Measurements from ENCODE around the gene FAM219A. TPM values are rescaled to one million over a fixed set of nuclear protein-coding genes. Genes with fewer than 3 reads are reported as not detected.
A peak's percentile ranks its signal among the peaks of the same experiment; 100 is the strongest.

Gene FAM219A
- total RNA-seq, 1 experiment from 2014 or later = 38.6 TPM

DNA sequence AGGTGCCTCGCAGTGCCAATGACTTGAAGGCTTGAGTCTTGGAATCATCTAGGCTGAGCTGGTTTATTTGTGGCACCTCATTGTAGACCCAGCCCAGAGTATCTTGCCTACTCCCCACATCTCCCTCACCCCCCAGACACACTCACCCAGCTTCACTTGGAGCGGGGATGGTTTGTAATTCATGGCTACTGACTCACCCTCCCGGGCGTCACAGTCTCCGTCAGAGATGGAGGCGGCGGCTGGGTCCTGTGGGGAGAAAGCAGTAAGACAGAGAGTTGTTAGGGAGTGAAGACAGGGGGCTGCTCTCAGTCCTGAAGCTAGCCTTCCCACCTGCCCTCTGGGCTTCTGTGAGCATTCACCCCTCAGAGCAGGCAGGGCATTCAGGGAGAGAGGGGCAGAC is 52.7 kb downstream of the FAM219A start:
- no TSS peak for BruUV-seq (replicated peaks)
- no peaks in the 10 kb centered on the region for H3K27me3 ChIP-seq (ENCODE audit: control insufficient read depth, insufficient read depth, low read length)
- POLR2A ChIA-PET = no interaction called here
- no peak overlapping the region for H3K4me3 ChIP-seq (ENCODE audit: low read depth in 2 of 2, low read length in 2 of 2)
- no peaks in the 10 kb centered on the region for H3K9me3 ChIP-seq (ENCODE audit: control insufficient read depth, insufficient read depth, low read depth, low read length)
- H3K36me3 ChIP-seq (ENCODE audit: control insufficient read depth, insufficient read depth, low read length) = no peaks in the 10 kb centered on the region; the same call in 1 of the 2 replicates
- CTCF ChIA-PET = no interaction called here
- TF ChIP-seq SIN3A (IDR thresholded peaks at IDR 0.05; ENCODE audit: borderline replicate concordance, insufficient read depth, low read depth, low read length) = no peak
- TF ChIP-seq, protein P1, sequence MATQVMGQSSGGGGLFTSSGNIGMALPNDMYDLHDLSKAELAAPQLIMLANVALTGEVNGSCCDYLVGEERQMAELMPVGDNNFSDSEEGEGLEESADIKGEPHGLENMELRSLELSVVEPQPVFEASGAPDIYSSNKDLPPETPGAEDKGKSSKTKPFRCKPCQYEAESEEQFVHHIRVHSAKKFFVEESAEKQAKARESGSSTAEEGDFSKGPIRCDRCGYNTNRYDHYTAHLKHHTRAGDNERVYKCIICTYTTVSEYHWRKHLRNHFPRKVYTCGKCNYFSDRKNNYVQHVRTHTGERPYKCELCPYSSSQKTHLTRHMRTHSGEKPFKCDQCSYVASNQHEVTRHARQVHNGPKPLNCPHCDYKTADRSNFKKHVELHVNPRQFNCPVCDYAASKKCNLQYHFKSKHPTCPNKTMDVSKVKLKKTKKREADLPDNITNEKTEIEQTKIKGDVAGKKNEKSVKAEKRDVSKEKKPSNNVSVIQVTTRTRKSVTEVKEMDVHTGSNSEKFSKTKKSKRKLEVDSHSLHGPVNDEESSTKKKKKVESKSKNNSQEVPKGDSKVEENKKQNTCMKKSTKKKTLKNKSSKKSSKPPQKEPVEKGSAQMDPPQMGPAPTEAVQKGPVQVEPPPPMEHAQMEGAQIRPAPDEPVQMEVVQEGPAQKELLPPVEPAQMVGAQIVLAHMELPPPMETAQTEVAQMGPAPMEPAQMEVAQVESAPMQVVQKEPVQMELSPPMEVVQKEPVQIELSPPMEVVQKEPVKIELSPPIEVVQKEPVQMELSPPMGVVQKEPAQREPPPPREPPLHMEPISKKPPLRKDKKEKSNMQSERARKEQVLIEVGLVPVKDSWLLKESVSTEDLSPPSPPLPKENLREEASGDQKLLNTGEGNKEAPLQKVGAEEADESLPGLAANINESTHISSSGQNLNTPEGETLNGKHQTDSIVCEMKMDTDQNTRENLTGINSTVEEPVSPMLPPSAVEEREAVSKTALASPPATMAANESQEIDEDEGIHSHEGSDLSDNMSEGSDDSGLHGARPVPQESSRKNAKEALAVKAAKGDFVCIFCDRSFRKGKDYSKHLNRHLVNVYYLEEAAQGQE (IDR thresholded peaks at IDR 0.05; ENCODE audit: insufficient read depth in 1 of 2, low read depth in 2 of 2, low read length in 1 of 2) = no peak
- TF ChIP-seq POLR2AphosphoS5 (IDR thresholded peaks at IDR 0.05; ENCODE audit: low read depth, low read length) = no peak
- no peak for TF ChIP-seq TCF7L2 (IDR thresholded peaks at IDR 0.05; ENCODE audit: low read depth, low read length)
- TF ChIP-seq, protein P2, sequence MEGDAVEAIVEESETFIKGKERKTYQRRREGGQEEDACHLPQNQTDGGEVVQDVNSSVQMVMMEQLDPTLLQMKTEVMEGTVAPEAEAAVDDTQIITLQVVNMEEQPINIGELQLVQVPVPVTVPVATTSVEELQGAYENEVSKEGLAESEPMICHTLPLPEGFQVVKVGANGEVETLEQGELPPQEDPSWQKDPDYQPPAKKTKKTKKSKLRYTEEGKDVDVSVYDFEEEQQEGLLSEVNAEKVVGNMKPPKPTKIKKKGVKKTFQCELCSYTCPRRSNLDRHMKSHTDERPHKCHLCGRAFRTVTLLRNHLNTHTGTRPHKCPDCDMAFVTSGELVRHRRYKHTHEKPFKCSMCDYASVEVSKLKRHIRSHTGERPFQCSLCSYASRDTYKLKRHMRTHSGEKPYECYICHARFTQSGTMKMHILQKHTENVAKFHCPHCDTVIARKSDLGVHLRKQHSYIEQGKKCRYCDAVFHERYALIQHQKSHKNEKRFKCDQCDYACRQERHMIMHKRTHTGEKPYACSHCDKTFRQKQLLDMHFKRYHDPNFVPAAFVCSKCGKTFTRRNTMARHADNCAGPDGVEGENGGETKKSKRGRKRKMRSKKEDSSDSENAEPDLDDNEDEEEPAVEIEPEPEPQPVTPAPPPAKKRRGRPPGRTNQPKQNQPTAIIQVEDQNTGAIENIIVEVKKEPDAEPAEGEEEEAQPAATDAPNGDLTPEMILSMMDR (IDR thresholded peaks at IDR 0.05) = no peak
- ATAC-seq (no peak), DNase-seq (ENCODE audit: low read depth, low spot score) (no peak)
- in situ Hi-C loops (cut with HindIII; ENCODE audit: low pct_unique_long_range_greater_than_20kb, low sequenced_read_pairs) = no loop called here
- H3K4me1 ChIP-seq (ENCODE audit: control insufficient read depth, insufficient read depth, low read length) = no peaks in the 10 kb centered on the region
- intact Hi-C loops (cut with micrococcal nuclease; ENCODE audit: unreplicated experiment) = loop anchor here (2.0 kb wide), 1 partner anchor 95 kb away; no protein-coding TSS in a partner anchor
- H3K27ac ChIP-seq (ENCODE audit: low read length) = no peak overlapping the region

DNA sequence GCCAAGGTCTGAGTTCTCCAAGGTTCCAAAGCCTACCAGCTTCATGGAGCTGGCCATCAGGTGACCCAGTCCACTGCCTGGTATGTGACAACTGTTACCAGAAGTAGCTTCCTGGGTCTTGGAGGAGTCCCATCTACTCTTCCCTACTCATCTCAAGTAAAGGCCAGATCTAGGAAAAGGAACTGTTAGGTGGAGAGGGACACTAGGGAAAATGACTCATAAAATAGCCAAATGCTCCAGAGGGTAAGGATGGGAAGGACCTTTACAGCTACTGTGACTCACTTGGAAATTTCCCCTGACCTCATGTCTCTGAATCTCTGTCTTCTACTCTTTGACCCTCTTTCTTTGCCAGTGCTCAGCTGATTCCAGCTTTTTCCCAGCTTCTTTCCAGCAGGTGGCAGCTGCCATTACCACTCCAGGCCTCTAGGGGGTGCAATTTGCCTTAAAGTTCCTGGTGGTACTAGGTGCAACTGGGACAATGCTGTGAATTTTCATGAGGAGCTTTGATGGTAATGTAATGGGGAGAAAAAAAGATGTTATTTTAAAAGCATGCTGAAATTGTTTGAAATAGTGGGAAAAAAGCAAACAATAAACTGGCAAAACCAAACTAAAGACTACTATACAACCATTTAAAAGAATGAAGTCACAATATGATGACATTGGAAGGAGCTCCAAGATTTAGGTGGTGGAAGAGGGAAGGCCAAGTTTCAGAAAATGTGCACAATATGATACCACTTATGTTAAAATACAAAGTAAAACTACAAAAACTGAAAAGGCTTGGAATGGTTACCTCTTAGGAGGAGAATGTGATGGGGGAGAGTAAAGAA is 54.6 kb downstream of the FAM219A start:
- no peaks in the 10 kb centered on the region; the same call in none of the 2 replicates for H3K36me3 ChIP-seq (ENCODE audit: control insufficient read depth, insufficient read depth, low read length)
- peak; percentile 66 for DNase-seq (ENCODE audit: low read depth, low spot score)
- H3K27ac ChIP-seq (ENCODE audit: low read length) = no peak overlapping the region
- H3K4me3 ChIP-seq (ENCODE audit: low read depth in 2 of 2, low read length in 2 of 2) = no peak overlapping the region
- BruUV-seq (replicated peaks) = no TSS peak
- intact Hi-C loops (cut with micrococcal nuclease; ENCODE audit: unreplicated experiment) (loop anchor here (2.0 to 5.0 kb wide), 3 partner anchors 97 to 184 kb away; partner anchors contain the start of gene CNTFR), in situ Hi-C loops (cut with HindIII; ENCODE audit: low pct_unique_long_range_greater_than_20kb, low sequenced_read_pairs) (no loop called here)
- TF ChIP-seq POLR2AphosphoS5 (IDR thresholded peaks at IDR 0.05; ENCODE audit: low read depth, low read length) = no peak
- TF ChIP-seq, protein P2 (IDR thresholded peaks at IDR 0.05) = peak; percentile 98
- CTCF ChIA-PET = interaction anchor here (0.5 to 2.2 kb wide), 31 partner anchors 9 to 295 kb away, joined by 3 to 21 read pairs (median 5); partner anchors contain the start of genes ENHO and MYORG
- POLR2A ChIA-PET = interaction anchor here (0.6 kb wide), 1 partner anchor 1484 kb away, joined by 8 read pairs; no protein-coding TSS in a partner anchor
- ATAC-seq = peak; percentile 85
- no peaks in the 10 kb centered on the region for H3K9me3 ChIP-seq (ENCODE audit: control insufficient read depth, insufficient read depth, low read depth, low read length)
- H3K27me3 ChIP-seq (ENCODE audit: control insufficient read depth, insufficient read depth, low read length) = no peaks in the 10 kb centered on the region
- no peaks in the 10 kb centered on the region for H3K4me1 ChIP-seq (ENCODE audit: control insufficient read depth, insufficient read depth, low read length)
